SK-N-SH (cell line): ENCODE data around the gene TBX1. TPM values are rescaled to one million over a fixed set of nuclear protein-coding genes. Genes with fewer than 3 reads are reported as not detected.
A peak's percentile ranks its signal among the peaks of the same experiment; 100 is the strongest.

ENCODE experiments used
- CTCF ChIA-PET: fragments of 300-600, 350-600 bp; formaldehyde crosslinking; extraction: SDS; loops from one replicate; lab custom pipeline; 2021; lab: Yijun Ruan, JAX
- POLR2A ChIA-PET: fragments of 350-600 bp; sonication (Branson Sonifier 250); formaldehyde crosslinking; extraction: SDS; loops from one replicate; lab custom pipeline; 2020; ENCODE audit warnings: antibody characterized with exemption, inconsistent platforms; lab: Yijun Ruan, JAX
- DNase-seq: peaks from one replicate; pipeline ENCODE4 v3.0.0; 2012
- H2AFZ ChIP-seq: fragments of 200-600 bp; sonication (generic); 2 replicates; pipeline ENCODE4 v1.8.1; 2016; ENCODE audit warnings: antibody characterized with exemption, mild to moderate bottlenecking, low read depth
- H3F3A ChIP-seq: fragments of 200-600 bp; sonication (generic); replicated peaks from 2 replicates; pipeline ENCODE3; 2016; ENCODE audit warnings: antibody characterized with exemption, mild to moderate bottlenecking; ENCODE audit not compliant: insufficient read depth
- H3K27ac ChIP-seq, 2 experiments: fragments of 200-500 bp in 1 of 2; fragments of 200-600 bp in 1 of 2; sonication (Bioruptor generic) in 1 of 2; sonication (generic), shearing (Covaris generic) in 1 of 2; 2 replicates each; pipeline versions ENCODE4 v1.5.1 to v1.6.1; 2014 to 2016; ENCODE audit warnings: low read depth in 2 of 2, inconsistent platforms in 1 of 2, low read length in 1 of 2, mild to moderate bottlenecking in 1 of 2, mixed read lengths in 1 of 2
- H3K27me3 ChIP-seq: fragments of 200-600 bp; sonication (generic), shearing (Covaris generic); 2 replicates; pipeline ENCODE4 v1.6.1; 2016; ENCODE audit warnings: mixed run types; ENCODE audit not compliant: insufficient read depth
- H3K36me3 ChIP-seq, 2 experiments: fragments of 200-500 bp in 1 of 2; fragments of 200-600 bp in 1 of 2; sonication (Bioruptor generic) in 1 of 2; sonication (generic) in 1 of 2; replicated peaks in 1 of 2; 2 replicates each; pipeline versions ENCODE3 to v1.5.1; 2014 to 2016; ENCODE audit warnings: low read length in 1 of 2, mild to moderate bottlenecking in 1 of 2; ENCODE audit not compliant: insufficient read depth in 2 of 2, control insufficient read depth in 1 of 2
- H3K4me1 ChIP-seq, 2 experiments: fragments of 200-500 bp in 1 of 2; fragments of 200-600 bp in 1 of 2; sonication (Bioruptor generic) in 1 of 2; sonication (generic), shearing (Covaris generic) in 1 of 2; 2 replicates each; pipeline versions ENCODE4 v1.5.1 to v1.6.1; 2014 to 2016; ENCODE audit warnings: low read depth in 1 of 2, low read length in 1 of 2, mixed run types in 1 of 2; ENCODE audit not compliant: insufficient read depth in 2 of 2, control insufficient read depth in 1 of 2
- H3K4me2 ChIP-seq: fragments of 200-600 bp; sonication (generic), shearing (Covaris generic); 2 replicates; pipeline ENCODE4 v1.6.1; 2017; ENCODE audit warnings: mixed run types
- H3K4me3 ChIP-seq, 2 experiments: fragments of 200-500 bp in 1 of 2; fragments of 200-600 bp in 1 of 2; sonication (Bioruptor generic) in 1 of 2; sonication (generic), shearing (Covaris generic) in 1 of 2; 2 replicates each; pipeline versions ENCODE4 v1.5.1 to v1.8.1; 2014 to 2016; ENCODE audit warnings: low read depth in 2 of 2, inconsistent platforms in 1 of 2, low read length in 1 of 2, mild to moderate bottlenecking in 1 of 2, mixed read lengths in 1 of 2, moderate library complexity in 1 of 2
- H3K79me2 ChIP-seq: fragments of 200-600 bp; sonication (generic); 2 replicates; pipeline ENCODE4 v1.8.1; 2017; ENCODE audit warnings: mild to moderate bottlenecking; ENCODE audit not compliant: insufficient read depth
- H3K9ac ChIP-seq: fragments of 200-600 bp; sonication (generic); 2 replicates; pipeline ENCODE4 v1.6.1; 2017; ENCODE audit warnings: mixed run types
- H3K9me2 ChIP-seq: fragments of 200-600 bp; sonication (generic); 2 replicates; pipeline ENCODE4 v1.6.1; 2017; ENCODE audit warnings: mixed run types
- H3K9me3 ChIP-seq: fragments of 200-600 bp; sonication (generic); 2 replicates; pipeline ENCODE4 v1.6.1; 2017; ENCODE audit warnings: mixed run types, mild to moderate bottlenecking, moderate library complexity
- H4K20me1 ChIP-seq: fragments of 200-600 bp; sonication (generic); 2 replicates; pipeline ENCODE4 v1.6.1; 2017; ENCODE audit warnings: mild to moderate bottlenecking, mixed run types; ENCODE audit not compliant: insufficient read depth
- CHD2 ChIP-seq: fragments of 150-350 bp; IDR thresholded peaks from 2 replicates; pipeline ENCODE4 v1.6.1; 2018; ENCODE audit warnings: low read length; ENCODE audit not compliant: partially characterized antibody
- EP300 ChIP-seq, 2 experiments: IDR thresholded peaks; 2 replicates each; pipeline versions ENCODE4 v1.4.0 to v1.6.1; 2012; ENCODE audit warnings: borderline replicate concordance in 1 of 2, low read depth in 1 of 2, low read length in 1 of 2
- EZH2phosphoT487 ChIP-seq: fragments of 200-600 bp; sonication (generic); IDR thresholded peaks from 2 replicates; pipeline ENCODE4 v1.6.1; 2017; ENCODE audit warnings: low read depth, mixed run types, mild to moderate bottlenecking, antibody characterized with exemption, moderate library complexity, borderline replicate concordance
- FOXJ3 ChIP-seq: sonication (generic); formaldehyde crosslinking; IDR thresholded peaks from 2 replicates; pipeline ENCODE4 v1.5.1; 2020; ENCODE audit warnings: mild to moderate bottlenecking, missing genetic modification reagents
- GATA2 ChIP-seq: sonication (generic); formaldehyde crosslinking; IDR thresholded peaks from 2 replicates; pipeline ENCODE4 v1.5.0; 2020; ENCODE audit warnings: mild to moderate bottlenecking, missing genetic modification reagents
- IRF3 ChIP-seq: fragments of 150-350 bp; IDR thresholded peaks from 2 replicates; pipeline ENCODE4 v1.6.1; 2016; ENCODE audit warnings: mild to moderate bottlenecking, low read depth, low read length
- MAX ChIP-seq: IDR thresholded peaks from 2 replicates; pipeline ENCODE4 v1.4.0; 2012; ENCODE audit warnings: low read depth
- MEF2A ChIP-seq: IDR thresholded peaks from 2 replicates; pipeline ENCODE4 v1.4.0; 2012; ENCODE audit warnings: low read depth, borderline replicate concordance
- MXI1 ChIP-seq: IDR thresholded peaks from 2 replicates; pipeline ENCODE4 v1.6.1; 2012; ENCODE audit warnings: mild to moderate bottlenecking, low read depth, low read length, improper control_type of control experiment
- NFIC ChIP-seq: IDR thresholded peaks from 2 replicates; pipeline ENCODE4 v1.4.0; 2012; ENCODE audit warnings: borderline replicate concordance
- PBX3 ChIP-seq: IDR thresholded peaks from 2 replicates; pipeline ENCODE4; 2012
- POLR2AphosphoS5 ChIP-seq: IDR thresholded peaks from 2 replicates; pipeline ENCODE4 v1.6.1; 2012; ENCODE audit warnings: low read depth, low read length
- RAD21 ChIP-seq: IDR thresholded peaks from 2 replicates; pipeline ENCODE4 v1.6.1; 2012; ENCODE audit warnings: mild to moderate bottlenecking, low read length
- RXRA ChIP-seq: IDR thresholded peaks from 2 replicates; pipeline ENCODE4 v1.4.0; 2012; ENCODE audit warnings: low read depth, mild to moderate bottlenecking, borderline replicate concordance
- SIN3A ChIP-seq: IDR thresholded peaks from 2 replicates; pipeline ENCODE4 v1.6.1; 2012; ENCODE audit warnings: low read depth, mild to moderate bottlenecking, low read length, moderate library complexity, borderline replicate concordance
- SMC3 ChIP-seq: IDR thresholded peaks from 2 replicates; pipeline ENCODE4 v1.6.1; 2012; ENCODE audit warnings: low read depth, low read length, improper control_type of control experiment
- TCF12 ChIP-seq: IDR thresholded peaks from 2 replicates; pipeline ENCODE4 v1.4.0; 2012
- USF1 ChIP-seq: IDR thresholded peaks from 2 replicates; pipeline ENCODE4 v1.4.0; 2012; ENCODE audit warnings: low read depth, borderline replicate concordance
- YY1 ChIP-seq: IDR thresholded peaks from 2 replicates; pipeline ENCODE4 v1.4.0; 2012; ENCODE audit warnings: low read depth, mild to moderate bottlenecking
- ZBTB33 ChIP-seq: IDR thresholded peaks from 2 replicates; pipeline ENCODE4 v1.4.0; 2012; ENCODE audit warnings: low read depth, borderline replicate concordance
- WGBS: methylation state at CpG from one replicate; pipeline ENCODE4 v1.1.6; 2017; ENCODE audit warnings: low lambda C conversion rate; 5-methylcytosine and 5-hydroxymethylcytosine counted together
- polyA plus RNA-seq, 3 experiments: library from polyadenylated mRNA; depleted of rRNA; stranded (reverse); fragments of >200 nt; gene quantifications; 2 replicates each; pipeline ENCODE4 v1.2.3, GENCODE V29; 2012

Gene TBX1
- polyA plus RNA-seq, 1 of the 3 experiments (the other 2 are of a cell fraction), result not detected

- TF ChIP-seq USF1 (no peak), MAX (no peak), YY1 (no peak), PBX3 (no peak), RAD21 (no peak), EZH2phosphoT487 (no peak), CHD2 (no peak), EP300 (IDR thresholded peaks at IDR 0.05; ENCODE audit: borderline replicate concordance in 1 of 2, low read depth in 1 of 2, low read length in 1 of 2) (no peak), IRF3 (no peak)
Observed at GRCh38 chr22:19805821-19806212, 45.2 kb downstream of the TBX1 start (continued).

GRCh38 chr22:19806213-19807160 is 45.9 kb downstream of the TBX1 start:
- Histone ChIP-seq H3F3A (no peaks in the 10 kb centered on the region), H4K20me1 (no peaks in the 10 kb centered on the region), H2AFZ (no peak overlapping the region), H3K9me3 (no peaks in the 10 kb centered on the region), H3K79me2 (no peaks in the 10 kb centered on the region), H3K4me3 (no peak overlapping the region), H3K4me2 (no peak overlapping the region), H3K36me3 (no peaks in the 10 kb centered on the region), H3K4me1 (peaks cover 0 to 40% of the 10 kb centered on the region in 2 experiments; a peak in 1 of 4 replicates), H3K27me3 (no peaks in the 10 kb centered on the region), H3K27ac (no peak overlapping the region; a peak in 1 of 4 replicates), H3K9me2 (no peaks in the 10 kb centered on the region), H3K9ac (no peak overlapping the region)
- 81% methylated on average over 23 of the region's 38 CpGs for WGBS
- ChIA-PET CTCF (interaction anchor here (1.0 to 1.4 kb wide), 4 partner anchors 7 to 104 kb away, joined by 3 to 6 read pairs (median 4); no protein-coding TSS in a partner anchor), POLR2A (no interaction called here)
- peak; percentile 30 for DNase-seq
- no peak for TF ChIP-seq POLR2AphosphoS5
- TF ChIP-seq FOXJ3, result no peak
- no peak for TF ChIP-seq ZBTB33
- no peak for TF ChIP-seq NFIC
- TF ChIP-seq SIN3A, result no peak
- TF ChIP-seq YY1, result no peak
- no peak for TF ChIP-seq MXI1
- no peak for TF ChIP-seq TCF12
- TF ChIP-seq SMC3, result no peak
- TF ChIP-seq PBX3, result no peak
- TF ChIP-seq RXRA, result no peak
- TF ChIP-seq CHD2, result no peak
- TF ChIP-seq RAD21, result no peak
- TF ChIP-seq MEF2A, result no peak
- no peak for TF ChIP-seq USF1
- no peak for TF ChIP-seq GATA2
